ENCODE data around the gene CDK6.

GRCh38 chr7:92875173-92875572 is 38.8 kb upstream of the CDK6 start:
- no peak for TF ChIP-seq E2F8 (IDR thresholded peaks at IDR 0.05; ENCODE audit: low read depth, partially characterized antibody)
- no peak for TF ChIP-seq SKIL (IDR thresholded peaks at IDR 0.05; ENCODE audit: low read depth, poor library complexity, severe bottlenecking)
- no peak for TF ChIP-seq CEBPZ (IDR thresholded peaks at IDR 0.05; ENCODE audit: low read depth, low read length)
- no peak for TF ChIP-seq POLR2A (IDR thresholded peaks at IDR 0.05; ENCODE audit: low read depth, low read length)
- no peak for TF ChIP-seq SREBF2 (IDR thresholded peaks at IDR 0.05; ENCODE audit: low read length)
- no peak for TF ChIP-seq PAX5 (IDR thresholded peaks at IDR 0.05; ENCODE audit: borderline replicate concordance, low read depth, low read length)
- TF ChIP-seq RFX5 (IDR thresholded peaks at IDR 0.05; ENCODE audit: low read depth, low read length) = no peak
- TF ChIP-seq ATF3 (IDR thresholded peaks at IDR 0.05; ENCODE audit: borderline replicate concordance, extremely low read depth, low read depth, low read length) = no peak
- TF ChIP-seq STAT3 (IDR thresholded peaks at IDR 0.05; ENCODE audit: low read depth, low read length) = no peak
- no peak for TF ChIP-seq CTCF (IDR thresholded peaks at IDR 0.05 in 2 of 3, conservative IDR thresholded peaks at IDR 0.05 in 1 of 3; ENCODE audit: control insufficient read depth in 2 of 3, extremely low read depth in 1 of 3, insufficient read depth in 1 of 3, low read depth in 3 of 3, low read length in 3 of 3)
- no peak for TF ChIP-seq ZNF384 (IDR thresholded peaks at IDR 0.05; ENCODE audit: borderline replicate concordance, low read depth, low read length)
- TF ChIP-seq JUNB (IDR thresholded peaks at IDR 0.05) = no peak
- TF ChIP-seq MAX (IDR thresholded peaks at IDR 0.05; ENCODE audit: low read depth, low read length) = no peak

Data from GM12878 (cell line).